Left ventricle myocardium superior (tissue), 1 donor: ENCODE results near the gene PYROXD2. TPM values are rescaled to one million over a fixed set of nuclear protein-coding genes. Genes with fewer than 3 reads are reported as not detected.

Source experiments
- ATAC-seq: fragments of 200-7000 bp; cut with Tn5 transposase; one replicate; pipeline ENCODE4 v1.9.1; 2020; ENCODE audit warnings: mild to moderate bottlenecking, moderate library complexity
- DNase-seq: peaks from one replicate; pipeline ENCODE4 v3.0.0-alpha.2; 2020
- intact Hi-C: fragments of 100-400 bp; cut with micrococcal nuclease; formaldehyde crosslinking; loops from one replicate; pipeline ENCODE4 v1.11.0; 2022
- total RNA-seq: library from RNA; stranded (reverse); fragmentation: NEBNext Ultra II Directional; extraction: Animal tissue kit (Norgen Biotek cat#: 25700); gene quantifications from one replicate; pipeline ENCODE4 v1.2.1, GENCODE V29; 2021
- donor health status: DM: no; HTN: yes; CAD: no; lungs with severe emphysema.

The PYROXD2 gene
- total RNA-seq, 1 donor from 2014 or later: 11.6 TPM

- intact Hi-C loops: no loop called here
- peak; percentile 41 for ATAC-seq
These were observed 40.6 kb downstream of the PYROXD2 start for GRCh38 chr10:98374217-98374985.

GRCh38 chr10:98373260-98374040, 41.5 kb downstream of the PYROXD2 start:
- intact Hi-C loops: no loop called here
- DNase-seq (no peak), ATAC-seq (peak; percentile 69)

More at GRCh38 chr10:98374217-98374985, 40.6 kb downstream of the PYROXD2 start:
- DNase-seq: no peak

DNA sequence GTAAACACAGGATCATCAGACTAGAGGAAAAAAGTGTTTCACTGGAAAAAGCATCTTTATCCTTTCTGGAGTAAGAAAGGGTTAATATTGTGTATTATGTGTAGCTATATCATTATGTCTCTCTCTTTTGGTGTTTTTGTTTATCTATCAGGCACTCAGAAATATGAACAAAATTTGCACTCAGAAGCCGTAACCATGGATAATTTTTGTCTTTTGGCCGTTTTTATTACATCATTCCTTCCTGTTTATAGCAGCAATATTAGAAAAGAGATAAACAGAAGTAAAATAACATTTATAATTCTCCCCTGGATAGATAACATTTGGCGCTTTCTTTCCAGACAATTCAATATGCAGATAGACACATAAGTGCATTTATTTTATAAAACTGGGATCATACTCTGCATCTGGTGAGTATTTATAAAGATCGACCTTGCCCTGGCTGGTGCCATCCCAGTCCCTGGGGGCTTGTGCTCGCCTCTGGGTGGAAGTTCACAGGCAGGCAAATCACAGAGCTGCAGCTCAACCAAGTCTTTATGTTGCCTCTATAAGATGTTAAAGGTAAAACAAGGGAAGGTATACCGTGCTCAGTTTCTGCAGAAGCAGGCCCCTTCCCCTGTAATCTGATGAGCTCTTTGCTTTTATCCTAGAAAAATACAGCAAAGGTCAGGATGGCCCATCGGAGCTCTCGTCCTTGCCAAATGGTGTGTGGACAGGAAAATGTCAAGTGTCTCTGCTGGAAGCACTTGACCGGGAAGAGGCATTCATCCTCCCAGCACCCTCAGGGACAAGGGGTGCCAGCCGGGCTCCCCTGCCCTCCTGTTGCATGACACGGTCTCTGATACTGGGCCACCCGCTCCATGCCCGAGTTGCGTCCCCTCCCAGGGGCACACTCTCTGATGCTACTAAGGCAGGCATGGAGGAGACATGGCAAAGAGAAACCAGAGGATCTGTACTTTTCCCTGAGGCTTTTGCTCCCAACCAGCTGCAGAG, 43.9 kb downstream of the PYROXD2 start:
- intact Hi-C loops: no loop called here
- ATAC-seq (peak; percentile 33), DNase-seq (no peak)

- intact Hi-C loops: no loop called here
- DNase-seq (no peak), ATAC-seq (no peak)
These were observed 45.2 kb downstream of the PYROXD2 start for GRCh38 chr10:98369801-98370200.

DNA sequence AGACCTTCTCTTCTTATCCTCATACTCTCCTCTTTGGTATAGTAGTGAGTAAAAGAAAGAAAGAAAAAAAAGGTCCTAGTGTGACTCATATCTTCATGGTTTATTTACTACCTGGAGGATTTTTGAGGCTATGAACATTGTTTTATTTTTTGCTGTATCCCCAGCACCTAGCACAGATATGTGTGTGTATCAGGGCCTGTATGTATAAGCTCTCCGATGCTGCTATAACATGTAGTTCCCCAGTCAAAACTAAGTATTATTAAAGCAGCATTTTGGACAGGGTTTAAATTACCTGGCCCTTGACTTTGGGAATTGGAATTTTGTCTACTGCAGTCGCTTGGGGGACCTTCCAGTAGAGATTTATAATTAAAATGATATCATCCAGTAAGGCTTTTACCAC, 46.3 kb downstream of the PYROXD2 start:
- ATAC-seq (no peak), DNase-seq (no peak)
- intact Hi-C loops: no loop called here

DNA sequence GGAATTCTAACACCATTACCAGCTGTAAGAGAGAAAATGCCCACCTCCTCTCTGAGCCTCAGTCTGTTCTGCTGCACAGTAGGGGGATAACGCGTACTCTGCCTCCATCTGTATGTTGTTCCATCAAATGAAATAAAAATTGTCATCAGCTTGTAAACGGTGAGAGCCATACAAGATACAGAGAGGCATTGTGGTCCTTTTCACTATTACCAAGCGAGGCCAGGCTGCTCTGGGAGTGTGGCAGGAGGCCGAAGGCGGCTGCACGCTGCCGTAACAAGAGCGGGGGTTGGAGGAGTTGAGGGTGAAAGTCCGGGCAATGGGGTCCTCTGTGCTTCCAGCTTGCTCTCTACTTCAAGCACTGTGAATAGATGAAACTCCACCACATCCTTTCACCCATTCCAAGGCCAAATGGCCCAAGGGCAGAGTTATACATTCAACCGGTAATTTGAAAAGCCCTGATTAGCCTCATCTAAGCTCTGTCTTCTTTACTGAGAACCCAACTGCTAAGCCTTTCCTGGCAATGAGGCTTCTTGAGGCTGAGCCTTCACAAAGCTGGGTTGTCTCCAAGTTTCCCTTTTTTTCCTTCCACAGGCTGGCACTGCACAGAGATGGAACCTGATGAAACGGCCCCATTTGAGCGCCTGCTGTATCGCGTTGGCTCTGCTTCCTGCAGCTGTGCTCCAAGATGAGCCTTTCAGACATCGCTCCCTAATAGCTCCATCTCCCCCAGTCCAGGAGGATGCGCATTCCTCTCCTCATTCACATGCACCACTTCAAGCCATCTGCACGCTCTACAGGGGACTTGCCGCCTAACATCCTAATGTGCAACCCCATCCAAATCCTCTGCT, 47.2 kb downstream of the PYROXD2 start:
- intact Hi-C loops: no loop called here
- no peak for ATAC-seq
- no peak for DNase-seq

DNA sequence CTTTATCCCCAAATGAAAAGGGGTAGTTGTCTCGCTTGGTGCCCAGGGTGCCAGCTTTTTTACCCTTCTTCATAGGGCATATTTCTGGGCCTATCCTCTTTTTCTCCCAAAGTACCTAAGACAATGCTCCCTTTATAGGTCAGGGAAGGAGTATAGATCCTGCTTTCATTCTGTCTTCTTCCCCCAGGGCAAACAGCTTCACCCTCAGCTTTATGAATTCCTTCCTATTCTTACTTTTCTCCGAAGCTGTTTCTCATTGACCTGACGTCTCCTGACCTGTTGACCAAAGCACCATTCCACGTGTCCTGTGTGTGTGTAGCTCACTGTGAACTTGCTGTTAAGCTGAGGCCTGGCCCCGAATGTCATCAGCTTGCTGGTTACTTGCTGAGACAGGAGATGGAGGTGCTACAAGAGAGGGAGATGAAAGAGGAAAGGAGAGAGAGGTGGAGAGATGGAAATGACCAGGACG, 48.9 kb downstream of the PYROXD2 start:
- intact Hi-C loops: no loop called here
- DNase-seq: no peak
- ATAC-seq: no peak

DNA sequence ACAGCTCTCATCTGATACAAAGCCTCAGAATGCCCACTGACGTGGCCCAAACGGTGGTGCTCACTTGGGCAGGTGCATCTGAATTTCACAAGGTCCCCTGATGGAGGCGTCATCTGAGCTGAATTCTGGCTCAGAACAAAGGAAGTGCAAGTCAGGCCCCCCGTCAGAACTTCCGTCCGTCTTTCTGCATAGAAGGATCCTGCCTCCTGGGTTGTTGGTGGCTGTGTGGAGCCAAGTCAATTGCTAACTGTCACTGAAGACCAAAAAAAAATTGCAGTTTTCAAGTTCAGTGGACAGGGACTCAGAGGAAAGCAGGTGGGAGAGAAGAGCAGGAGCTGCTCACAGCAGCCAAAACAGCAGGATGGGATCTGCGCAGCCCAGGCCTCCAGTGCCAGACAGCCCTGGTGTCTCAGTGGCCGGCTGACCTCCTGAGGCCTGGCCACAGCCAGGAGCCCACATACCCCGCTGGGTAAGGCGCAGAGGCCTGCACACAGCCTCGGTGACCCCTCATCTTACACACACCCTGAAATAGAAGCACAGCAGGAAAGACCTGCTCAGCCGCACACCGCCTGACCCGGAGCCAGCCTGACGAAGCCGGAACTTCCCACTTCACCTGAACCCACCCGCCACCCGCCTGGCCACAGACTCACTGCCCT, 49.4 kb downstream of the PYROXD2 start:
- ATAC-seq (no peak), DNase-seq (no peak)
- intact Hi-C loops: no loop called here

DNA sequence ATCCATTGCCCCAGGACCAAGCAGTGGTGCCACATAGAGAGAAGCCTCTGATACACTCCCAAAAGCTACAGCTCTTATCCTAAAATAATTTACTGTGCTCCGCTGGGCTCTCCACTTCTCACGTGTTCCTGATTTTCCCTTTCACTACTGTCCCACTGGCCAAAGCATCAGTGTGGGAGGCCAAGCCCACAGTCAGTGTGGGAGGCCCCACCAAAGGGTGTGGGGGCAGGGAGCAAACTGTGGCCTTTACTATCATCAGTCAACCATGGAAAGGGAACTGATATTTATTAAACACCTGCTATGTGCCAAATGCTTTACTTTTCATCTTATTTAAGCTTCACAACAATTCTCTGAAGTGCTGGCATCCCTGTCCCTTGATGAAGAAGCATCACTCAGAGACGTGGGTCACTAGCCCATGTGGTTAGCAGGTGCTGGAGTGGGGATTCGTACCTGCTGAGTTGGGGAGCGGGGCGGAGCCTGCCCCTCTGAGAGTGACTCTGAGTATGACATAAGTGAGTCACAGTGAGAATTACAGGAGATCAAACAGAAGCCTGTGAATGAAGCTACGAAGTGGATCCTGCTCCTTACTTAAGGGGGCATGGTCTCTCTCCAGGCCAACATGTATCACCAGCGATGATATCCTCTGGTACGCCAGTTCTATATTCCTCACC, 50.4 kb downstream of the PYROXD2 start:
- intact Hi-C loops: no loop called here
- ATAC-seq (no peak), DNase-seq (no peak)

DNA sequence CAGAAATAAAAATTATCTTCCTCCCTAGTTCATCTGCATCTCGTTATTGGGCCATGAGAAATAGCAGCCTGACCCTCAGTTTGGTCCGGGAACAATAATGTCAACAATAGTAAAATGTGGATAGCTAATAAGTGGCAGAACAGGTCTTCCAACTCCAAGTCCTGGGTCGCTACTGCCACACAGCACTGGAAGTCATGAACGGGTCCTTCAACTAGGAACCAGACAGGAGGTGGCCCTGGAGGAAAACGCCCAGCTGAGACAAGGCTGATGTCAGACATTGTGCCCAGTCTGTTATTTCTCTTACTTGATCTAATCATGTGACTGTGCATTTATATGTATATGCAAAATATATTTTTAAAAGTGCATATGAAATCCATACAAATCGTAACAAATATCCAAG, 51.8 kb downstream of the PYROXD2 start:
- DNase-seq: no peak
- ATAC-seq: no peak
- intact Hi-C loops: no loop called here

DNA sequence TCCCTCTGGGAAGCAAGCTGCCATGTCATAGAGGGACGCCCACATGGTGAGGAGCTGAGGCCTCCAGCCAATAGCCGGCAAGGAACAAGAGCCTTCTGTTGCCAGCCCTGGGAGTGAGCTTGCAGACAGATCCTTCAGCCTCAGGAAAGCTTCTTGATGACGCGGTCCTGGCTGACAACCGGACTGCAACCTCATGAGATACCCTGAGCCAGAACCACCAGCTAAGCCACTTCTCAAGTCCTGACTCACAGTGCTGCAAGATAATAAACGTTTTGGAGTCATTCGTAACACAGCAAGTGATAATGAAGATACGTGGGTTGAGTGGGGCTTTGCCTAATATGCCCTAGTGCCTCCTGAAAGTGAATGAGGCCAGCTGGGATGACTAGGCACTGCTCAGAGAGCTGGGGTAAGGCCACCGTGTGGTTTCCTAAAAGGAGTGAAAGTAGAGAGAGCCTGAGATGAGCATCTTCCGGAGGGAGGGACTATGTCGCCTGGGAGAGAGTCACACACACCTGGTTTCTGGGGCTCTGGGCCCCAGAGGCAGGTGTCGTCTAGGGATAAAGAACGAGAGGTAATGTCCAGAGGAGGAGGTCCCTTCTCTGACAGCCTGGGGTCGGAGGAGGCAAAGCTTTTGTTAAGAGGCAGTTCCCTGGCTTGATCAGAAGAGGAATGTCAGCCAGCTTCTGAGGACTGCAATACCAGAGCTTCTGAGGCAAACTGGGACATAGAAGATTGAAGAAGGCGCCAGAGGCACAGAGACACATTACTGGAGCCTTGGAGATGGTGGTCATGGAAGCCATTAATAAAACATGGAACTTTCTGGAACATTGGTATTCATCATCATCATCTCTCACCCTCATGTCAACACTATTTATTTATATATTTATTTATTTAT, 53.6 kb downstream of the PYROXD2 start:
- ATAC-seq (peak; percentile 97), DNase-seq (peak; percentile 86)
- intact Hi-C loops: no loop called here

DNA sequence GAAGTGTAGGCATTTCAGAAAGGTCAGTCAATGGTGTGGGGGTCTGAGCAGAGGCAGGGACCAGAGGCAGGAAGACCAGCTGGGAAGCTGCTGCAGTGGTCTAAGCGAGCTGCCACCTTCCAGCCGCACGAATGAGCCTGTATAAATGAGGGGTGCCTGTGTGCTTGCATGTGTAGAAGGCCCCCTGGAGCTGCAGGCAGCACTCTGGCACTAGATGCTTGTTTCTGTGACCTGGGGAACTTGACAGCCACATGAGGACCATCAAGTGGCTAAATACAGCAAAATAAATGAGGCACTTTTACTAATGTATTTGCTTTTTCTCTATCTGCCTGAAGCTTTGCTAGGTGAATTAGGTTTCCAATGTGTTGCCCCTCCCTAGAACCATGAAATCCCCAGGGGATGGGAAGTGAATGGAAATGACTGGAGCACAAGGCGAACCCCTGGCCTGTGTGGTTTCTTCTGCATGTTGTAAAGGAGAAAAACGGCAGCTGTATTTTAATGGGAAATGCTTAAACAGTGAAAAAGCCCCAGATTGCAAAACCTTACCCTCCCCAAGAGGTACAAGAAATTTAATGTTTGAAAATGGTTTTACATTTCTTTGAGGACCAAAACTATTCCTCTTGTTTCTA, 57.7 kb downstream of the PYROXD2 start:
- ATAC-seq (no peak), DNase-seq (no peak)
- intact Hi-C loops: no loop called here

- intact Hi-C loops: no loop called here
- DNase-seq: no peak
These were observed 60.5 kb downstream of the PYROXD2 start for GRCh38 chr10:98354491-98354890.

GRCh38 chr10:98353170-98353569, 61.8 kb downstream of the PYROXD2 start:
- no peak for DNase-seq
- no peak for ATAC-seq
- intact Hi-C loops: no loop called here

More at GRCh38 chr10:98354491-98354890, 60.5 kb downstream of the PYROXD2 start:
- ATAC-seq: no peak

- ATAC-seq: peak; percentile 60
- intact Hi-C loops: no loop called here
- no peak for DNase-seq
These were observed 63.1 kb downstream of the PYROXD2 start for GRCh38 chr10:98351831-98352402.

DNA sequence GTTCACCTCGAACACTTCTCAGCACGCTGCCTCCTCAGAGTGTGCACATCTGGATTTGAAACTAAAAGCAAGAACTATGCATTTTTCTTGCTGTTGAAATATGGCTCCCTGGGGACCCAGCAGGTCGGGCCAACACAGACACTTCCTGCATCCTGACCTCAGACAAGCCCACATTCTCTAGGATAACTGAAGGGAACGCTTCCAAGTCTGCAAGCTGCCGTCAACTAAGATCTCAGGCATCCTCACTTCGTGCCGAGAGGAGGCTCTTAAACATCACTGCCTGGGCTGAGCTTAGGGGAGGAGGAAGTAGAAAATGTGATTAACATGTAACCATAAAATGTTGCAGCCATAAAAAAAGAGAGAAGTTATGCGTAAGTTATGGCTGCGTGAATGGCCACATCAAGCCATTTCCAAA, 65.5 kb downstream of the PYROXD2 start:
- DNase-seq: peak; percentile 59
- intact Hi-C loops: no loop called here

More for the DNA sequence above, 65.5 kb downstream of the PYROXD2 start:
- ATAC-seq: peak; percentile 78
